ENCODE results near the gene EIF3L.
A peak's percentile ranks its signal among the peaks of the same experiment; 100 is the strongest.

EIF3L gene

GRCh38 chr22:37898441-37899181, 49.4 kb downstream of the EIF3L start:
- Histone ChIP-seq H4K20me1 (ENCODE audit: insufficient read depth) (no peaks in the 10 kb centered on the region), H3K4me3 (IDR thresholded peaks at IDR 0.05; ENCODE audit: insufficient read depth, low read depth, low read length) (no peak overlapping the region), H3K4me2 (no peak overlapping the region), H3K4me1 (ENCODE audit: low read depth, poor library complexity, severe bottlenecking) (no peaks in the 10 kb centered on the region), H3K36me3 (ENCODE audit: insufficient read depth) (no peaks in the 10 kb centered on the region), H3K27me3 (ENCODE audit: insufficient read depth, low read depth) (no peaks in the 10 kb centered on the region), H3K9ac (no peak overlapping the region), H3K27ac (no peak overlapping the region), H3K79me2 (ENCODE audit: insufficient read depth, low read depth) (no peaks in the 10 kb centered on the region), H2AFZ (ENCODE audit: low read depth) (no peak overlapping the region)
- TF ChIP-seq CTCF (conservative IDR thresholded peaks at IDR 0.05; ENCODE audit: low read depth, low read length) = no peak

- Histone ChIP-seq H3K27ac (no peak overlapping the region), H3K9ac (no peak overlapping the region; the same call in 1 of the 2 replicates), H3K4me3 (IDR thresholded peaks at IDR 0.05; ENCODE audit: insufficient read depth, low read depth, low read length) (no peak overlapping the region)
These were observed 55.6 kb downstream of the EIF3L start for GRCh38 chr22:37904572-37905533.

GRCh38 chr22:37905534-37906363, 56.5 kb downstream of the EIF3L start, which contains the start of gene MICALL1:
TSS of gene MICALL1 (plus strand) at chr22:37906297. CDS start at chr22:37906423, 126 bp downstream.
- peaks cover 18% of the 10 kb centered on the region for H3K4me1 ChIP-seq (ENCODE audit: low read depth, poor library complexity, severe bottlenecking)
- no peaks in the 10 kb centered on the region for H3K27me3 ChIP-seq (ENCODE audit: insufficient read depth, low read depth)
- H2AFZ ChIP-seq (ENCODE audit: low read depth) = peak within 1 kb of the TSS; percentile 74
- no peak for TF ChIP-seq CTCF (conservative IDR thresholded peaks at IDR 0.05; ENCODE audit: low read depth, low read length)
- H3K9ac ChIP-seq = peak within 1 kb of the TSS; percentile 80
- H3K4me3 ChIP-seq (IDR thresholded peaks at IDR 0.05; ENCODE audit: insufficient read depth, low read depth, low read length) = no peak within 1 kb of the TSS
- no peaks in the 10 kb centered on the region for H3K36me3 ChIP-seq (ENCODE audit: insufficient read depth)
- H3K27ac ChIP-seq = no peak within 1 kb of the TSS
- no peaks in the 10 kb centered on the region for H4K20me1 ChIP-seq (ENCODE audit: insufficient read depth)
- H3K4me2 ChIP-seq = peak within 1 kb of the TSS; percentile 89
- H3K79me2 ChIP-seq (ENCODE audit: insufficient read depth, low read depth) = no peaks in the 10 kb centered on the region

More at GRCh38 chr22:37904572-37905533, 55.6 kb downstream of the EIF3L start:
- Histone ChIP-seq H3K4me2 (peak overlapping the region; percentile 80; the same call in 1 of the 2 replicates), H2AFZ (ENCODE audit: low read depth) (peak overlapping the region; percentile 74; the same call in 1 of the 2 replicates), H3K36me3 (ENCODE audit: insufficient read depth) (no peaks in the 10 kb centered on the region), H3K27me3 (ENCODE audit: insufficient read depth, low read depth) (no peaks in the 10 kb centered on the region), H3K4me1 (ENCODE audit: low read depth, poor library complexity, severe bottlenecking) (peaks cover 18% of the 10 kb centered on the region), H3K79me2 (ENCODE audit: insufficient read depth, low read depth) (no peaks in the 10 kb centered on the region), H4K20me1 (ENCODE audit: insufficient read depth) (no peaks in the 10 kb centered on the region)
- no peak for TF ChIP-seq CTCF (conservative IDR thresholded peaks at IDR 0.05; ENCODE audit: low read depth, low read length)
